Neural crest cell (in vitro differentiated cells): ENCODE measurements around the gene RIMBP2. TPM values are rescaled to one million over a fixed set of nuclear protein-coding genes. Genes with fewer than 3 reads are reported as not detected.

Experiments
- DNase-seq: peaks from one replicate; pipeline ENCODE4 v3.0.0; 2021; ENCODE audit warnings: low read depth, mixed read lengths, low spot score
- H3K27ac Mint-ChIP-seq: one replicate; pipeline ENCODE4 v1.8.0; 2021; ENCODE audit warnings: mild to moderate bottlenecking, mixed read lengths; ENCODE audit not compliant: unreplicated experiment
- H3K27me3 Mint-ChIP-seq: 2 replicates; pipeline ENCODE4 v1.8.0; 2021; ENCODE audit warnings: low read depth, mild to moderate bottlenecking, mixed read lengths
- H3K36me3 Mint-ChIP-seq: 2 replicates; pipeline ENCODE4 v1.8.0; 2021; ENCODE audit warnings: low read depth, mild to moderate bottlenecking, mixed read lengths
- H3K4me1 Mint-ChIP-seq: 2 replicates; pipeline ENCODE4 v1.8.0; 2021; ENCODE audit warnings: mixed read lengths
- H3K4me3 Mint-ChIP-seq: one replicate; pipeline ENCODE4 v1.8.0; 2021; ENCODE audit warnings: mild to moderate bottlenecking, mixed read lengths
- H3K9me3 Mint-ChIP-seq: 2 replicates; pipeline ENCODE4 v1.8.0; 2021; ENCODE audit warnings: mixed read lengths
- CTCF ChIP-seq: fragments of 200-600 bp; sonication (generic); conservative IDR thresholded peaks from 2 replicates; pipeline ENCODE4 v1.5.0; 2021; ENCODE audit warnings: antibody characterized with exemption, mild to moderate bottlenecking
- total RNA-seq: library from RNA; stranded (reverse); gene quantifications from 2 replicates; pipeline ENCODE4 v1.2.1, GENCODE V29; 2021

Gene RIMBP2
- total RNA-seq, 1 donor from 2014 or later: 5.9 TPM

GRCh38 chr12:130434560-130434959, 281.5 kb downstream of the RIMBP2 start:
- Mint-ChIP-seq H3K36me3 (peaks cover 5% of the 10 kb centered on the region), H3K27ac (no peak overlapping the region), H3K9me3 (peaks cover 5% of the 10 kb centered on the region), H3K4me1 (peaks cover 5% of the 10 kb centered on the region), H3K27me3 (no peaks in the 10 kb centered on the region), H3K4me3 (no peak overlapping the region)
- no peak for DNase-seq
- TF ChIP-seq CTCF: no peak

GRCh38 chr12:130433834-130434233, 282.3 kb downstream of the RIMBP2 start:
- Mint-ChIP-seq H3K4me1 (peaks cover 11% of the 10 kb centered on the region), H3K9me3 (peaks cover under 1% of the 10 kb centered on the region), H3K27me3 (no peaks in the 10 kb centered on the region), H3K4me3 (no peak overlapping the region), H3K27ac (no peak overlapping the region), H3K36me3 (peaks cover under 1% of the 10 kb centered on the region)
- no peak for TF ChIP-seq CTCF
- no peak for DNase-seq

GRCh38 chr12:130433411-130433810, 282.7 kb downstream of the RIMBP2 start:
- no peak for DNase-seq
- Mint-ChIP-seq H3K4me3 (no peak overlapping the region), H3K36me3 (no peaks in the 10 kb centered on the region), H3K27ac (no peak overlapping the region), H3K27me3 (no peaks in the 10 kb centered on the region), H3K9me3 (no peaks in the 10 kb centered on the region), H3K4me1 (peaks cover 12% of the 10 kb centered on the region)
- no peak for TF ChIP-seq CTCF

GRCh38 chr12:130431176-130431575, 284.9 kb downstream of the RIMBP2 start:
- Mint-ChIP-seq H3K27ac (no peak overlapping the region), H3K9me3 (no peaks in the 10 kb centered on the region), H3K4me1 (peaks cover 20% of the 10 kb centered on the region), H3K36me3 (peaks cover 2% of the 10 kb centered on the region), H3K4me3 (no peak overlapping the region), H3K27me3 (no peaks in the 10 kb centered on the region)
- no peak for DNase-seq
- TF ChIP-seq CTCF: no peak

GRCh38 chr12:130429656-130430505, 286.2 kb downstream of the RIMBP2 start:
- no peak for DNase-seq
- no peak for TF ChIP-seq CTCF
- H3K4me1 Mint-ChIP-seq: peaks cover 20% of the 10 kb centered on the region
- H3K9me3 Mint-ChIP-seq: no peaks in the 10 kb centered on the region
- H3K27ac Mint-ChIP-seq: no peak overlapping the region
- no peak overlapping the region for H3K4me3 Mint-ChIP-seq
- peaks cover 2% of the 10 kb centered on the region for H3K36me3 Mint-ChIP-seq
- H3K27me3 Mint-ChIP-seq: no peaks in the 10 kb centered on the region
